SK-N-DZ (cell line): Measurements from ENCODE around the gene GABRG3.
"Not testable (repeated sequence)": the region's sequence is repeated elsewhere in the genome, so short reads cannot be mapped to it uniquely, and the experiment has no call there.

Experiments used
- DNase-seq: peaks from one replicate; pipeline ENCODE4 v3.0.0-alpha.2; 2015; ENCODE audit warnings: low spot score

The GABRG3 gene

GRCh38 chr15:27327467-27328025 is 356.6 kb downstream of the GABRG3 start:
- no peak for DNase-seq

- DNase-seq: no peak
Measured at GRCh38 chr15:27328186-27328585, 357.2 kb downstream of the GABRG3 start.

GRCh38 chr15:27328608-27329007 is 357.6 kb downstream of the GABRG3 start:
- no peak for DNase-seq

- no peak for DNase-seq
Measured at GRCh38 chr15:27330326-27330725, 359.3 kb downstream of the GABRG3 start.

GRCh38 chr15:27336676-27337075 is 365.7 kb downstream of the GABRG3 start:
- DNase-seq: no peak

GRCh38 chr15:27339138-27339537 is 368.2 kb downstream of the GABRG3 start:
- no peak for DNase-seq

- DNase-seq: no peak
Measured at GRCh38 chr15:27341780-27342343, 370.9 kb downstream of the GABRG3 start.

GRCh38 chr15:27342991-27343390 is 372.0 kb downstream of the GABRG3 start:
- DNase-seq: no peak

GRCh38 chr15:27352136-27352535 is 381.2 kb downstream of the GABRG3 start:
- DNase-seq: no peak

- DNase-seq: no peak
Measured at GRCh38 chr15:27353856-27354255, 382.9 kb downstream of the GABRG3 start.

- peak; percentile 10 for DNase-seq
Measured at GRCh38 chr15:27358751-27359434, 387.9 kb downstream of the GABRG3 start.

GRCh38 chr15:27359586-27359985 is 388.6 kb downstream of the GABRG3 start:
- DNase-seq: no peak

GRCh38 chr15:27360316-27360715 is 389.3 kb downstream of the GABRG3 start:
- no peak for DNase-seq

GRCh38 chr15:27361438-27361837 is 390.5 kb downstream of the GABRG3 start:
- no peak for DNase-seq

- DNase-seq: no peak
Measured at GRCh38 chr15:27365456-27365855, 394.5 kb downstream of the GABRG3 start.

- not testable (repeated sequence) for DNase-seq
Measured at GRCh38 chr15:27377391-27377790, 406.4 kb downstream of the GABRG3 start.

GRCh38 chr15:27382361-27383025 is 411.5 kb downstream of the GABRG3 start:
- no peak for DNase-seq

- no peak for DNase-seq
Measured at GRCh38 chr15:27383726-27384125, 412.7 kb downstream of the GABRG3 start.

GRCh38 chr15:27392163-27392562 is 421.2 kb downstream of the GABRG3 start:
- no peak for DNase-seq

- DNase-seq: no peak
Measured at GRCh38 chr15:27396521-27396920, 425.5 kb downstream of the GABRG3 start.

GRCh38 chr15:27396996-27397395 is 426.0 kb downstream of the GABRG3 start:
- no peak for DNase-seq

GRCh38 chr15:27398631-27399161 is 427.7 kb downstream of the GABRG3 start:
- no peak for DNase-seq
